H9 (cell line): ENCODE results near the gene DYRK3. TPM values are rescaled to one million over a fixed set of nuclear protein-coding genes. Genes with fewer than 3 reads are reported as not detected.

ENCODE experiments used
- DNase-seq: peaks from one replicate; pipeline ENCODE4 v3.0.0-alpha.2; 2017
- H2AFZ ChIP-seq: one replicate; pipeline ENCODE4 v1.6.1; 2013; ENCODE audit warnings: mild to moderate bottlenecking, low read length, control low read depth, moderate library complexity
- H2AK5ac ChIP-seq: 2 replicates; pipeline ENCODE4 v1.6.1; 2013; ENCODE audit warnings: low read length, control low read depth, mixed read lengths; ENCODE audit not compliant: insufficient read length
- H2BK120ac ChIP-seq: one replicate; pipeline ENCODE4 v1.6.1; 2013; ENCODE audit warnings: low read depth, mild to moderate bottlenecking, low read length, control low read depth, inconsistent platforms; ENCODE audit not compliant: poor library complexity, severe bottlenecking
- H2BK12ac ChIP-seq: 2 replicates; pipeline ENCODE4 v1.6.1; 2013; ENCODE audit warnings: low read length, control low read depth, mixed read lengths, low read depth; ENCODE audit not compliant: insufficient read length
- H2BK15ac ChIP-seq: 2 replicates; pipeline ENCODE4 v1.6.1; 2013; ENCODE audit warnings: low read depth, low read length, control low read depth
- H2BK20ac ChIP-seq: one replicate; pipeline ENCODE4 v1.6.1; 2013; ENCODE audit warnings: low read depth, mild to moderate bottlenecking, low read length, control low read depth, inconsistent platforms; ENCODE audit not compliant: poor library complexity, severe bottlenecking
- H2BK5ac ChIP-seq: 2 replicates; pipeline ENCODE4 v1.6.1; 2013; ENCODE audit warnings: low read length, control low read depth, mixed read lengths; ENCODE audit not compliant: insufficient read length
- H3K14ac ChIP-seq: 2 replicates; pipeline ENCODE4 v1.6.1; 2013; ENCODE audit warnings: low read length, control low read depth; ENCODE audit not compliant: insufficient read depth
- H3K18ac ChIP-seq: 2 replicates; pipeline ENCODE4 v1.6.1; 2013; ENCODE audit warnings: low read depth, mild to moderate bottlenecking, mixed read lengths, low read length, control low read depth; ENCODE audit not compliant: insufficient read length
- H3K23ac ChIP-seq: 2 replicates; pipeline ENCODE4 v1.6.1; 2013; ENCODE audit warnings: low read length, control low read depth, mixed read lengths, low read depth; ENCODE audit not compliant: insufficient read length
- H3K23me2 ChIP-seq: 2 replicates; pipeline ENCODE4 v1.6.1; 2013; ENCODE audit warnings: low read depth, mild to moderate bottlenecking, mixed read lengths, low read length, control low read depth; ENCODE audit not compliant: insufficient read length, poor library complexity, severe bottlenecking
- H3K27ac ChIP-seq: 2 replicates; pipeline ENCODE4 v1.5.1; 2013; ENCODE audit warnings: low read length, control low read depth, mixed read lengths, low read depth; ENCODE audit not compliant: insufficient read length
- H3K27me3 ChIP-seq: 2 replicates; pipeline ENCODE4 v1.6.1; 2013; ENCODE audit warnings: low read length, control low read depth, inconsistent platforms; ENCODE audit not compliant: insufficient read depth
- H3K4ac ChIP-seq: 2 replicates; pipeline ENCODE4 v1.6.1; 2013; ENCODE audit warnings: low read depth, mild to moderate bottlenecking, control low read depth, inconsistent platforms, low read length, moderate library complexity
- H3K4me1 ChIP-seq: 2 replicates; pipeline ENCODE4 v1.6.1; 2013; ENCODE audit warnings: low read length, control low read depth, inconsistent platforms; ENCODE audit not compliant: insufficient read depth
- H3K4me2 ChIP-seq: 2 replicates; pipeline ENCODE4 v1.6.1; 2013; ENCODE audit warnings: low read length, control low read depth, mixed read lengths; ENCODE audit not compliant: insufficient read length, insufficient read depth
- H3K56ac ChIP-seq: 2 replicates; pipeline ENCODE4 v1.6.1; 2013; ENCODE audit warnings: low read depth, mild to moderate bottlenecking, mixed read lengths, low read length, control low read depth; ENCODE audit not compliant: insufficient read length
- H3K79me1 ChIP-seq: 2 replicates; pipeline ENCODE4 v1.6.1; 2013; ENCODE audit warnings: low read depth, mild to moderate bottlenecking, moderate library complexity, low read length, control low read depth, inconsistent platforms; ENCODE audit not compliant: insufficient read depth, poor library complexity, severe bottlenecking
- H3K79me2 ChIP-seq: 2 replicates; pipeline ENCODE4 v1.6.1; 2013; ENCODE audit warnings: low read length, control low read depth, inconsistent platforms; ENCODE audit not compliant: insufficient read depth
- H3K9ac ChIP-seq: 2 replicates; pipeline ENCODE4 v1.6.1; 2013; ENCODE audit warnings: low read length, control low read depth, mixed read lengths; ENCODE audit not compliant: insufficient read length; ENCODE audit errors: extremely low read depth
- H3K9me3 ChIP-seq: one replicate; pipeline ENCODE4 v1.6.1; 2013; ENCODE audit warnings: low read depth, low read length, inconsistent platforms; ENCODE audit not compliant: control insufficient read depth
- H3T11ph ChIP-seq: one replicate; pipeline ENCODE4 v1.6.1; 2013; ENCODE audit warnings: mild to moderate bottlenecking, low read length, control low read depth, inconsistent platforms
- H4K20me1 ChIP-seq: one replicate; pipeline ENCODE4 v1.6.1; 2013; ENCODE audit not compliant: control insufficient read depth, insufficient read length, insufficient read depth
- H4K5ac ChIP-seq: 2 replicates; pipeline ENCODE4 v1.6.1; 2013; ENCODE audit warnings: low read depth, mild to moderate bottlenecking, mixed read lengths, low read length, control low read depth; ENCODE audit not compliant: insufficient read length
- H4K8ac ChIP-seq: replicated peaks from 2 replicates; pipeline ENCODE4 v1.6.1; 2013; ENCODE audit warnings: low read length, control low read depth, mixed read lengths, low read depth; ENCODE audit not compliant: insufficient read length
- H4K91ac ChIP-seq: 2 replicates; pipeline ENCODE4 v1.6.1; 2013; ENCODE audit warnings: low read depth, mild to moderate bottlenecking, moderate library complexity, mixed read lengths, low read length, control low read depth; ENCODE audit not compliant: insufficient read length
- H3K27ac Mint-ChIP-seq, 3 experiments: 2 replicates in 2 of 3; 3 replicates in 1 of 3; pipeline ENCODE4 v1.8.0; 2020 to 2021; ENCODE audit warnings: mixed read lengths in 3 of 3, mild to moderate bottlenecking in 1 of 3, moderate library complexity in 1 of 3
- H3K27me3 Mint-ChIP-seq: 2 replicates; pipeline ENCODE4 v1.8.0; 2021; ENCODE audit warnings: low read depth, mild to moderate bottlenecking, moderate library complexity, mixed read lengths
- H3K36me3 Mint-ChIP-seq, 3 experiments: 2 replicates in 2 of 3; 3 replicates in 1 of 3; pipeline ENCODE4 v1.8.0; 2020 to 2021; ENCODE audit warnings: low read depth in 3 of 3, mixed read lengths in 3 of 3; ENCODE audit not compliant: insufficient read depth in 1 of 3
- H3K4me1 Mint-ChIP-seq, 2 experiments: 2 replicates each; pipeline ENCODE4 v1.8.0; 2020; ENCODE audit warnings: mixed read lengths in 2 of 2
- H3K4me3 Mint-ChIP-seq, 2 experiments: 2 replicates in 1 of 2; 3 replicates in 1 of 2; pipeline ENCODE4 v1.8.0; 2020 to 2021; ENCODE audit warnings: mild to moderate bottlenecking in 2 of 2, mixed read lengths in 2 of 2, moderate library complexity in 1 of 2
- H3K9me3 Mint-ChIP-seq, 2 experiments: 2 replicates in 1 of 2; 3 replicates in 1 of 2; pipeline ENCODE4 v1.8.0; 2020; ENCODE audit warnings: mild to moderate bottlenecking in 2 of 2, mixed read lengths in 2 of 2, moderate library complexity in 1 of 2
- WGBS: extraction: QIAGEN DNeasy Blood & Tissue Kit; methylation state at CpG from one replicate; pipeline ENCODE4 v1.1.7; 2013; ENCODE audit warnings: missing lambda C conversion rate, low lambda C conversion rate, mixed read lengths; ENCODE audit not compliant: insufficient read length; ENCODE audit errors: extremely low coverage; 5-methylcytosine and 5-hydroxymethylcytosine counted together
- total RNA-seq: library from RNA; stranded (reverse); gene quantifications from 2 replicates; pipeline ENCODE4 v1.2.1, GENCODE V29; 2021
- TF ChIP-seq, protein P1 (sequence below): fragments of 200-600 bp; sonication (generic); conservative IDR thresholded peaks from 3 replicates; pipeline ENCODE4 v1.8.0; 2021; ENCODE audit warnings: antibody characterized with exemption, mild to moderate bottlenecking

DYRK3 gene
- total RNA-seq, 1 experiment from 2014 or later = 4.7 TPM

DNA sequence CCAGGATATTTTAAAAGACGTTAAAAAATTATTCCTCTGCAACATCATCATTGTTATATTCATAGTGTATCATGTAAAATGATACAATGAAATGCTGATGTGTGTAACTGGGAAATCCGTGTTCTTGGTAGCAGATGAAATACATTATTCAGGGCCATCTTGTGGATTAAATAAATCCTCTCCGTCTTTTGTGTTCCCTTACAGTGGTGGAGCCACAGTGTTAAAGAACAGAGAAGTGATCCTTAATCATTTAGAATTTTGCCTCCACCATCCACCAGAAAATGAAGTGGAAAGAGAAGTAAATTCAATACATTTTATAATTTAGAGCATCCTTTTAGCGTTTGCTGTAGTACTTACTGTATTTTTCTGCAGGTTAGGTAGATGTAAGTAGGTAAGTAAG, 1.3 kb downstream of the DYRK3 start:
- Histone ChIP-seq H3K18ac (no peak overlapping the region), H4K91ac (no peak overlapping the region), H2BK15ac (no peak overlapping the region), H2BK5ac (no peak overlapping the region), H3K79me1 (no peaks in the 10 kb centered on the region), H2AFZ (no peak overlapping the region), H3K27me3 (no peaks in the 10 kb centered on the region), H3K9me3 (no peaks in the 10 kb centered on the region), H3K9ac (no peak overlapping the region), H3K4me1 (peaks cover 3% of the 10 kb centered on the region; the same call in 1 of the 2 replicates), H3K56ac (no peak overlapping the region), H4K8ac (no peak overlapping the region), H2AK5ac (no peak overlapping the region), H3K79me2 (no peaks in the 10 kb centered on the region), H3K27ac (no peak overlapping the region), H3T11ph (no peak overlapping the region), H3K23ac (no peak overlapping the region), H3K14ac (no peak overlapping the region), H3K4ac (no peak overlapping the region), H4K5ac (no peak overlapping the region), H3K4me2 (no peak overlapping the region), H3K23me2 (peaks cover 14% of the 10 kb centered on the region), H2BK20ac (no peak overlapping the region), H2BK12ac (no peak overlapping the region), H2BK120ac (no peak overlapping the region), H4K20me1 (no peaks in the 10 kb centered on the region)
- TF ChIP-seq, protein P1, sequence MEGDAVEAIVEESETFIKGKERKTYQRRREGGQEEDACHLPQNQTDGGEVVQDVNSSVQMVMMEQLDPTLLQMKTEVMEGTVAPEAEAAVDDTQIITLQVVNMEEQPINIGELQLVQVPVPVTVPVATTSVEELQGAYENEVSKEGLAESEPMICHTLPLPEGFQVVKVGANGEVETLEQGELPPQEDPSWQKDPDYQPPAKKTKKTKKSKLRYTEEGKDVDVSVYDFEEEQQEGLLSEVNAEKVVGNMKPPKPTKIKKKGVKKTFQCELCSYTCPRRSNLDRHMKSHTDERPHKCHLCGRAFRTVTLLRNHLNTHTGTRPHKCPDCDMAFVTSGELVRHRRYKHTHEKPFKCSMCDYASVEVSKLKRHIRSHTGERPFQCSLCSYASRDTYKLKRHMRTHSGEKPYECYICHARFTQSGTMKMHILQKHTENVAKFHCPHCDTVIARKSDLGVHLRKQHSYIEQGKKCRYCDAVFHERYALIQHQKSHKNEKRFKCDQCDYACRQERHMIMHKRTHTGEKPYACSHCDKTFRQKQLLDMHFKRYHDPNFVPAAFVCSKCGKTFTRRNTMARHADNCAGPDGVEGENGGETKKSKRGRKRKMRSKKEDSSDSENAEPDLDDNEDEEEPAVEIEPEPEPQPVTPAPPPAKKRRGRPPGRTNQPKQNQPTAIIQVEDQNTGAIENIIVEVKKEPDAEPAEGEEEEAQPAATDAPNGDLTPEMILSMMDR = no peak
- no peaks in the 10 kb centered on the region for H3K36me3 Mint-ChIP-seq
- DNase-seq = no peak
- H3K27ac Mint-ChIP-seq = no peak overlapping the region
- no CpG with 5 or more reads among the region's 4 CpGs for WGBS
- H3K4me3 Mint-ChIP-seq = peak overlapping the region in 1 of 2 experiments; percentile 60; a peak in 2 of 5 replicates
- H3K9me3 Mint-ChIP-seq = no peaks in the 10 kb centered on the region
- peaks cover 27% of the 10 kb centered on the region for H3K27me3 Mint-ChIP-seq
- H3K4me1 Mint-ChIP-seq = peaks cover 26 to 27% of the 10 kb centered on the region in 2 experiments
